Measurements from ENCODE around the gene SLC30A3.
"Not testable (repeated sequence)": the region's sequence is repeated elsewhere in the genome, so short reads cannot be mapped to it uniquely, and the experiment has no call there.

Gene SLC30A3

DNA sequence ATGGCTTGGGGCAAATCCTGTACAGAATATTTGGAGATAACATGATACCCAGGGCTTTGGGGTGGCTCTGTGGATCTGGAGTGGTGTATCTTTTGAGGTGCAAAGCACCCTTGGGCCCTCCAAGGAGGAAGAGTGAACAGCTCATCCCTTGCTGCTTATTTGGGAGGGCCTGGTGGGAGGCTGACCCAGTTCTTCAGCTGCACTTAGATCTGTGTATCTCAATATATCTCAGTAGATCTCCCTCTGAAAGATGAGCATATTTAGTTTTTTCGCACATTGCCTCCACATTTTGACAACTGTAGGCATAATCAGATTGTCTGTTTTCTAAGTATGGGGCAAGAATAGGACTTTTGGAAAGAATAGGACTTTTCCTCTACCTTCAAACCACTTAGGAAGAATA, 22.1 kb upstream of the SLC30A3 start:
- no peak for DNase-seq (ENCODE audit: low spot score)

DNA sequence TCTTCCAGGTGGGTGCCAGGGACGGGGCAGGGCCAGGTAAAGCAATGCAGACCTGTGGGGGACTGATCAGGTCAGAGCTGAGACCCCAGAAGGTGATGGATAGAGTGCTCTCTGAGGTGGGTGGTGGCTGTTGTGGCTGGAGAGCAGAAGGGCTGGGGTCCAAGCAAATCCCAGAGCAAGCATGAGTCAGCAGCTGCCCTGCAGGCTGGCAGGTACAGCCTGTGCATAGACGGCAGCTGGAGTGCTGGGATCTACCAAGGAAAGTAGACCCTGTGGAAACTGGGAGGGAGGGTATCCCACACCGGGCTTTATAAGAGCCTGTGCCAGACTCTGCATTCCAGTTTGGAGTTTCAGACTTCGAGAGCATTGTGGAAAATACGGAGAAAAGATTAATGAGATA, 20.0 kb upstream of the SLC30A3 start:
- DNase-seq (ENCODE audit: low spot score): no peak

DNA sequence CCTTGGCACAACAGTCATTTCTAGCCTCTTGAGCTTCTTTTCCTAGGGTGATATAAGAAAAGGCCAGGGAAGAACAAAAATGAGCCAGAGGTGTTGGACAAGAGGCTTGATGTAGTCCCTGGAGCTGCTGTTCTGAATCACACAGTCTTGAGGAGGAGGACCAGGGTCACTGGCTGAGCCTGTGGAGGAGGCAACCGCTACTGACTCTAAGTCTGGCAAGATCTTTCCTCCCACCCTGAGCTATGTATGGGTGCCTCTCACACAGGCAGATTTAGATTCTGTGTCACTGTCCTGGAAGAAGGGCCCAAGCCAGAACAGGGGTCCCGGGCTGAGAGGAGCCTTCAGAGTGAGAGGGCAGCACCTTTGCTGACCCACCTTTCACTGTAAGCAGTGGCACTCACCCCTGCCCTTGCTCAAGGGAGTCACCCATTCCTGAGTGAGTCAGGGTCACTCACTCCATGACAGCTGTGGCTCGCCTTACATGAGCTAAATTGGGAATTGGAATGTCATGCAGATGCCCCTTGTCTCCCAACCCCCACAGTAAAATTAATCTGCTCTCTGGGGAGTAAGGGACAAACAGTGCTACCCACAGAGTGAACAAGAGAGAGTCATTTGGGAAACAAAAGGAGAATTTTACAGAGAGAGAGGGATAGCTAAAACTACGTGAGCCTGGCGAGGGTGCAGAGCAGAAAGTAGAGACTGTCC, 19.2 kb upstream of the SLC30A3 start, which contains the start of gene TRIM54:
Gene TRIM54, plus strand, starts transcription at position 575 of the 705 bp plus-strand sequence. CDS start 303 bp downstream, outside the sequence.
- no peak for DNase-seq (ENCODE audit: low spot score)

DNA sequence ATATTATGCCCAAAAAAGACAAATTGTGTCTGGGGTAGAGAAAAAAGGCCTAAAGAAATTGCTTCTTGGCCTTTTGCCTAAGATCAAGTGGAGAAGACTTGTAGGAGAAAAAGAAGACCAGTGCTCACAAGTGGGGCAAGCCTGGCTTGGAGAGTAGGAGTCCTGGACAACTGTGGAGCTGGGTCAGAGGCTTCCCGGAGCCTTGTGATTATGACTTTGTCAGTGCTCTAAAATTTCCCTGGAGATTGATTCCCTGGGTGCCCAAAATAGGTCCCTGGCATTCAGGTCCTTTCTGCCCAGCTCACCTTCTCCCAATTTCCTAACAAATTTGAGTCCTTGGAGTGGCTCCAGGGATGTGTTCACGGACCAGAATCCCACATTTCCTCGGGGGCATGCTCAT, 18.6 kb upstream of the SLC30A3 start:
- DNase-seq (ENCODE audit: low spot score): no peak

GRCh38 chr2:27280826-27281225, 18.0 kb upstream of the SLC30A3 start:
- no peak for DNase-seq (ENCODE audit: low spot score)

DNA sequence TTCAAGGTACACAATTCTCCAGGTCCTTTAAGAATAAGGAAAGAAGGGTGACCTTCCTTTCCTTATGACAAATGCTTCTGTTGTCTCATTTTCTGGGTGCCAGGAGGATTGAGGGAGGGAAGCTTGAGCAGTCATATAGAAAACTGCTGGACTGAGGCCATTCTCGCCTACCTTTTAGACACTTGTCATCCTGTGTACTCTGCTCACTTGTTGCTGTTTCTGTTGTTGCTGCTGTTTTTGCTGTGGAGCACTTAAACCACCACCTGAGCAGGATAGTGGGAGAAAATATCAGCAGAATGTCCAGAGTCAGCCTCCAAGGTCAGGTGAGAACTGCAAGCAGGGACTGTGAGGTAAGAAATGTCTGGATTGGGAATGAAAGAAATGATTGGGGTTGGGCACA, 15.2 kb upstream of the SLC30A3 start:
- no peak for DNase-seq (ENCODE audit: low spot score)

- no peak for DNase-seq (ENCODE audit: low spot score)
Observed at GRCh38 chr2:27275211-27276150, 12.6 kb upstream of the SLC30A3 start, which contains the start of gene DNAJC5G. TSS of gene DNAJC5G (plus strand) at chr2:27275433. CDS start at chr2:27276729, 1,296 bp downstream.

GRCh38 chr2:27272537-27273522, 10.0 kb upstream of the SLC30A3 start:
- not testable (repeated sequence) for DNase-seq (ENCODE audit: low spot score)

- DNase-seq (ENCODE audit: low spot score): no peak
Observed at GRCh38 chr2:27271631-27272340, 8.9 kb upstream of the SLC30A3 start.

- no peak for DNase-seq (ENCODE audit: low spot score)
Observed at GRCh38 chr2:27270670-27271069, 7.8 kb upstream of the SLC30A3 start.

GRCh38 chr2:27270131-27270530, 7.3 kb upstream of the SLC30A3 start:
- DNase-seq (ENCODE audit: low spot score): no peak

DNA sequence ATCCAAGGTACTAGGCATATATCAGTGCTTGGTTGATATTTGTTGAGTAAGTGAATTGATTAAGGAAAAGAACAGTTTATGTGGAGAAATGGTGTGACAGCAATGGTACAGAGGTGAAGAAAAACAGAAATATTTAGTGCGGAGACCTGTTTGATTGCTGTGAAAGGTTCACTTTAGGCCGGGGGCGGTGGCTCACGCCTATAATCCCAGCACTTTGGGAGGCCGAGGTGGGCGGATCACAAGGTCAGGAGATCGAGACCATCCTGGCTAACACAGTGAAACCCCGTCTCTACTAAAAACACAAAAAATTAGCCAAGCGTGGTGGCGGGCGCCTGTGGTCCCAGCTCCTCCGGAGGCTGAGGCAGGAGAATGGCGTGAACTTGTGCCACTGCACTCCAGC, 5.4 kb upstream of the SLC30A3 start:
- DNase-seq (ENCODE audit: low spot score): not testable (repeated sequence)

DNA sequence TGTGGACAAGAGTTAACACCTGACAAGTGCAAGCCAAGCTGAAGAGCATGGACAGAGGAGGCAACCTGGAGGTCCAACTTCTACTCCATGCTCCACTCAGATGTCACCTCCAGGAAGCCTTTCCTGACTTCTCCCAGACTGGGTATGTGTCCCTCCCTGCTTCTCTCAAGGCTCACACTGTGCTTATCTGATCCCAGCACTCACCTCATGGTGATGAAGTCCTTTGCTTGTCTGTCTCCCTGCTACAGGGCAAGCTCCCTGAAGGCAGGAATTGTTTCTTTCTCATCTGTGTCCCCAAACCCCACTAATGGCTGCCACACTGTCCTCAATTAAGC, 2.7 kb upstream of the SLC30A3 start:
- DNase-seq (ENCODE audit: low spot score): no peak

GRCh38 chr2:27264753-27265535, 2.1 kb upstream of the SLC30A3 start:
- peak; percentile 50 for DNase-seq (ENCODE audit: low spot score)

DNA sequence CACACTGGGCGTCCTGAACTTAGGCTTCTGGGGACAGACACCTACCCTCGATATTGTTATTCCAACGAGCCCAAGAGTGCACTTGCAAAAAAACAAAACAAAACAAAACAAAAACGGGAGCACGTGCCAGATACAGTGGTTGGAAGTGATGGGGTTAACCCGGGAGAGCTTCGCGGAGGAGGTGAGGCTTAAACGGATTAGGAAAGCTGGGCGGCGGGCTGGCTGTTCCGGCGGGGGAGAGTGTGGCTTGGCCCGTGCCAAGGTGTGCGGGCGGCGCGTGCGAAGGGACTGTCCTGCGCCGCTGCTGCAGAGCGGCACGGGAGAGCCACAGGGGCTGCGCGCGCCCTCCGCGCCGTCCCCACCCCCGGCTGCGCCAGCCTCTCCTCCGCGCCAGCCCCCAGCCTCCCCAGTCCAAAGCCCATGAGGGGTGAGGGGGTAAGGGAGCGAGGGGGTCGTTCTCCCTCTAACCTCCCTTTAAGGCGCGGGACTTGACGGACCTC, 1.5 kb upstream of the SLC30A3 start:
- no peak for DNase-seq (ENCODE audit: low spot score)

DNA sequence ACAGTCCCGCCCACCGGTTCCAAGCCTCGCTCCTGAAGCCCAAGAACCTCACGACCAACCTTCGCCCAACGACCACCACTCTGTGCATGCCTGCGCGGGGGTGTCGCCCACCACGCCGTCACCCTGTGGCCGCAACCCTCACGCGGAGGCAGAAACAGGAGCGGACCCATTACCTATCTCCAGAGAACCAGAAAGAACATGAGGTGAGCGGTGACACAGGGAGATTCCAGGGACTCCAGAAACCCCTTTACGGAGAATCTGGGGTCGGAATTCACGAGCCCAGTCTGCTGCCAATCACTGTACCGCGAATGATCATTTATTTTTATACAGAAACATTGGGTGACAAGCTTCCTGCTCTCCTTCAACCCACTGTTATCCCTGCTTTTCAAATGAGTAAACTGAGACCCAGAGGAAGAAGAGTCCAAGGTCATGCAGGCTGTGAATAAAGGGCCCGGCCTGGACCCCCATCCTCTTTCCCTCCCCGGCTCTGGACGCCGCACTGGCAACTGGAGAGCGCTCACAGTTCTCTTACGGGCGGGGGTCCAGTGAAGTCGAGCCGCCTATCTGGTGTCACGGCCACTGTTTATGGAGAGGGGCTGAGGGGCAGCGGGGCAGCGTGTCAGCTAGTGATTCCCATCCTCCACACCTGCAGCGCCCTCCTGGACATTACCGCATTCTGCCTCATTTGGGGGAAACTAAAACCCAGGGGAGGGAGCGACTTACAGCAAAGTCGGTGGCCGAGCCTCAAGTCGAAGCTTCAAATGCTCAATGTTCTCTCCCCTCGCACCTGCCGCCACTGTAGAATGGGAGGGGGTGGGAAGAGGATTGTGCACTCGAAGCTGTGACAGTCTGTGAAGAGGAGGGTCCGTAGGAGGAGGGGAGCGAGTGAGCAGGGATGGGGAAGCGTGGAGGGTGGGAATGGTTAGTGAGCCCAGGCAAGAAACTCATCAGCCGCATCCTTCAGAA, 723 bp upstream of the SLC30A3 start:
- no peak for DNase-seq (ENCODE audit: low spot score)

DNA sequence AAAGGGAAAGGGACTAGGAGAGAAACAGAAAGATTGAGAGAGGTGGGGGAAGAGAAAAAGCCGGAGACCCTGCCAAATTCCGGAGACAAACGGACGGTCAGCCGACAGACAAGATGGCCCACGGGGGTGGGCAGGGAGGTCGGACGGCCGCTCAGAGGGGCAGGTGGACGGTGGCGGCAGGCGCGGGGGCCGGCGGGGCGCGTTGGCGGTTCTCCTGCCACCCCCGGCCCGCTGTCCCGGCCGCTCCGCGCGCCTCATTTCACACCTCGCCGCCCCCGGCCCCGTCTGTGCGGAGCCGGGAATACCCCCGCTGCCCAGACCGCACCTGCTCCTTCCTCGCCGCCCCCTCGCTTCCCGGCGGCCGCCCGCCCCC, 935 bp downstream of the SLC30A3 start:
- DNase-seq (ENCODE audit: low spot score): no peak

- no peak for DNase-seq (ENCODE audit: low spot score)
Observed at GRCh38 chr2:27261241-27261925, 1.5 kb downstream of the SLC30A3 start.

DNA sequence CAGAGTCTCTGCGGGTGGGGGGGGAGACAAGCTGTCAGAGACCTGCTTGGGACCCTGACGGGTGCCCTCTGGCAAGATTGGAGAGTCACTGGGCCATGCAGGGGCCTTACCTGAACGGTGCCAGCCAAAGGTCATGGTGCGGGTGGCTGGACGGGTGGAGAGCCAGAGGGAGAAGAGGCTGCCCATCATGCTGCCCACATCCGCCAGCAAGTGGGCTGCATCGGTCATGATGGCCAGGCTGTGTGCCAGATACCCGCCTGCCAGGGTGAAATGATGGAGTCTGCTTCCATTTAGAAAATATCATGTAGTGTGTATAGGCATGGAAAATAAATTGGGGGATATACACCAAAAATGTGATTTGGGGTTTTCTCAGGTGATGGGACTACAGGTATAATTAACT, 4.8 kb downstream of the SLC30A3 start:
- DNase-seq (ENCODE audit: low spot score): no peak

All from CD4-positive, alpha-beta T cell treated with Interleukin-15 for 4 hours (primary cell).